ENCODE data around the gene LARGE1. TPM values are rescaled to one million over a fixed set of nuclear protein-coding genes. Genes with fewer than 3 reads are reported as not detected.

LARGE1 gene
- total RNA-seq, 1 donor, result 22.8 TPM

GRCh38 chr22:33472462-33473344 is 447.6 kb downstream of the LARGE1 start:
- Histone ChIP-seq H4K20me1 (ENCODE audit: insufficient read depth, low read length) (no peaks in the 10 kb centered on the region), H3K27me3 (ENCODE audit: insufficient read depth, low read length) (no peaks in the 10 kb centered on the region), H3K9me3 (ENCODE audit: low read depth, low read length) (no peaks in the 10 kb centered on the region), H3K4me3 (ENCODE audit: insufficient read depth, low read length) (no peak overlapping the region), H3K4me2 (ENCODE audit: insufficient read depth, low read length) (no peak overlapping the region), H3K27ac (ENCODE audit: low read depth, low read length) (no peak overlapping the region), H3K4me1 (ENCODE audit: insufficient read depth, low read length) (peaks cover 7% of the 10 kb centered on the region), H3K79me2 (ENCODE audit: insufficient read depth, low read length) (no peaks in the 10 kb centered on the region), H2AFZ (ENCODE audit: low read length) (no peak overlapping the region), H3K36me3 (ENCODE audit: insufficient read depth, low read length) (no peaks in the 10 kb centered on the region)
- DNase-seq (ENCODE audit: insufficient read length, low spot score, missing footprints), result no peak
- TF ChIP-seq CTCF (IDR thresholded peaks at IDR 0.05; ENCODE audit: extremely low read depth, low read depth, low read length), result no peak

- no peaks in the 10 kb centered on the region for H3K27me3 ChIP-seq (ENCODE audit: insufficient read depth, low read length)
- H4K20me1 ChIP-seq (ENCODE audit: insufficient read depth, low read length), result no peaks in the 10 kb centered on the region
- H3K4me2 ChIP-seq (ENCODE audit: insufficient read depth, low read length), result no peak overlapping the region
- TF ChIP-seq CTCF (IDR thresholded peaks at IDR 0.05; ENCODE audit: extremely low read depth, low read depth, low read length), result no peak
- H3K4me1 ChIP-seq (ENCODE audit: insufficient read depth, low read length), result no peaks in the 10 kb centered on the region
- H2AFZ ChIP-seq (ENCODE audit: low read length), result no peak overlapping the region
- no peak overlapping the region for H3K4me3 ChIP-seq (ENCODE audit: insufficient read depth, low read length)
- no peaks in the 10 kb centered on the region for H3K79me2 ChIP-seq (ENCODE audit: insufficient read depth, low read length)
- DNase-seq (ENCODE audit: insufficient read length, low spot score, missing footprints), result no peak
- H3K36me3 ChIP-seq (ENCODE audit: insufficient read depth, low read length), result no peaks in the 10 kb centered on the region
- no peak overlapping the region for H3K27ac ChIP-seq (ENCODE audit: low read depth, low read length)
- no peaks in the 10 kb centered on the region for H3K9me3 ChIP-seq (ENCODE audit: low read depth, low read length)
Observed at GRCh38 chr22:33470456-33470855, 449.8 kb downstream of the LARGE1 start.

- H2AFZ ChIP-seq (ENCODE audit: low read length), result no peak overlapping the region
- H3K4me2 ChIP-seq (ENCODE audit: insufficient read depth, low read length), result no peak overlapping the region
- no peaks in the 10 kb centered on the region for H4K20me1 ChIP-seq (ENCODE audit: insufficient read depth, low read length)
- no peaks in the 10 kb centered on the region for H3K4me1 ChIP-seq (ENCODE audit: insufficient read depth, low read length)
- TF ChIP-seq CTCF (IDR thresholded peaks at IDR 0.05; ENCODE audit: extremely low read depth, low read depth, low read length), result peak; percentile 27
- H3K4me3 ChIP-seq (ENCODE audit: insufficient read depth, low read length), result no peak overlapping the region
- no peaks in the 10 kb centered on the region for H3K27me3 ChIP-seq (ENCODE audit: insufficient read depth, low read length)
- no peaks in the 10 kb centered on the region for H3K79me2 ChIP-seq (ENCODE audit: insufficient read depth, low read length)
- H3K9me3 ChIP-seq (ENCODE audit: low read depth, low read length), result no peaks in the 10 kb centered on the region
- no peaks in the 10 kb centered on the region for H3K36me3 ChIP-seq (ENCODE audit: insufficient read depth, low read length)
- no peak for DNase-seq (ENCODE audit: insufficient read length, low spot score, missing footprints)
- H3K27ac ChIP-seq (ENCODE audit: low read depth, low read length), result no peak overlapping the region
Observed at GRCh38 chr22:33467620-33468095, 452.6 kb downstream of the LARGE1 start.

GRCh38 chr22:33467080-33467479 is 453.2 kb downstream of the LARGE1 start:
- H3K36me3 ChIP-seq (ENCODE audit: insufficient read depth, low read length), result no peaks in the 10 kb centered on the region
- H3K4me1 ChIP-seq (ENCODE audit: insufficient read depth, low read length), result no peaks in the 10 kb centered on the region
- no peak overlapping the region for H3K27ac ChIP-seq (ENCODE audit: low read depth, low read length)
- no peaks in the 10 kb centered on the region for H4K20me1 ChIP-seq (ENCODE audit: insufficient read depth, low read length)
- no peak overlapping the region for H3K4me2 ChIP-seq (ENCODE audit: insufficient read depth, low read length)
- no peaks in the 10 kb centered on the region for H3K27me3 ChIP-seq (ENCODE audit: insufficient read depth, low read length)
- H2AFZ ChIP-seq (ENCODE audit: low read length), result no peak overlapping the region
- no peak for TF ChIP-seq CTCF (IDR thresholded peaks at IDR 0.05; ENCODE audit: extremely low read depth, low read depth, low read length)
- no peaks in the 10 kb centered on the region for H3K79me2 ChIP-seq (ENCODE audit: insufficient read depth, low read length)
- no peaks in the 10 kb centered on the region for H3K9me3 ChIP-seq (ENCODE audit: low read depth, low read length)
- no peak for DNase-seq (ENCODE audit: insufficient read length, low spot score, missing footprints)
- H3K4me3 ChIP-seq (ENCODE audit: insufficient read depth, low read length), result no peak overlapping the region

Data from osteoblast (primary cell).